Urothelium cell line (cell line): ENCODE measurements around the gene PLEKHG4B.

Experiments
- DNase-seq: peaks from one replicate; pipeline ENCODE4 v3.0.0; 2011; ENCODE audit warnings: low spot score, mixed read lengths
- FAIRE-seq: peaks from 2 replicates; lab custom pipeline; 2011; peaks lifted over from hg19 to GRCh38; lab: Jason Lieb, UNC

PLEKHG4B gene

GRCh38 chr5:128446-128845 lies 36.5 kb downstream of the PLEKHG4B start:
- DNase-seq (no peak), FAIRE-seq (no peak)

GRCh38 chr5:129148-129547 lies 37.2 kb downstream of the PLEKHG4B start:
- FAIRE-seq (no peak), DNase-seq (no peak)

- DNase-seq = no peak
- FAIRE-seq = no peak
Measured at GRCh38 chr5:129820-130219, 37.9 kb downstream of the PLEKHG4B start.

GRCh38 chr5:130601-131131 lies 38.7 kb downstream of the PLEKHG4B start:
- DNase-seq = no peak

GRCh38 chr5:136901-137300 lies 44.9 kb downstream of the PLEKHG4B start:
- FAIRE-seq (peak; percentile 87), DNase-seq (no peak)

More at GRCh38 chr5:130601-131131, 38.7 kb downstream of the PLEKHG4B start:
- no peak for FAIRE-seq

GRCh38 chr5:137741-138140 lies 45.8 kb downstream of the PLEKHG4B start:
- DNase-seq (no peak), FAIRE-seq (no peak)

- FAIRE-seq (no peak), DNase-seq (no peak)
Measured at GRCh38 chr5:138936-139335, 47.0 kb downstream of the PLEKHG4B start.

GRCh38 chr5:139579-140442 lies 47.8 kb downstream of the PLEKHG4B start:
- no peak for FAIRE-seq
- DNase-seq = no peak

GRCh38 chr5:140443-140829 lies 48.5 kb downstream of the PLEKHG4B start:
- DNase-seq (no peak), FAIRE-seq (no peak)

- FAIRE-seq (no peak), DNase-seq (no peak)
Measured at GRCh38 chr5:141211-141610, 49.2 kb downstream of the PLEKHG4B start.

- DNase-seq (no peak), FAIRE-seq (no peak)
Measured at GRCh38 chr5:141761-142160, 49.8 kb downstream of the PLEKHG4B start.

- FAIRE-seq (peak; percentile 97), DNase-seq (no peak)
Measured at GRCh38 chr5:142246-142810, 50.4 kb downstream of the PLEKHG4B start.

GRCh38 chr5:143041-143440 lies 51.1 kb downstream of the PLEKHG4B start:
- no peak for DNase-seq
- no peak for FAIRE-seq

- DNase-seq (no peak), FAIRE-seq (no peak)
Measured at GRCh38 chr5:144941-145340, 53.0 kb downstream of the PLEKHG4B start.

- DNase-seq = no peak
- no peak for FAIRE-seq
Measured at GRCh38 chr5:145585-146323, 53.8 kb downstream of the PLEKHG4B start.

- no peak for DNase-seq
- peak; percentile 87 for FAIRE-seq
Measured at GRCh38 chr5:147751-148150, 55.8 kb downstream of the PLEKHG4B start.

GRCh38 chr5:149745-150485 lies 57.9 kb downstream of the PLEKHG4B start:
- DNase-seq (no peak), FAIRE-seq (peak; percentile 27)

GRCh38 chr5:150746-151145 lies 58.8 kb downstream of the PLEKHG4B start:
- FAIRE-seq (no peak), DNase-seq (no peak)

- DNase-seq = no peak
- no peak for FAIRE-seq
Measured at GRCh38 chr5:152077-152476, 60.1 kb downstream of the PLEKHG4B start.

GRCh38 chr5:153256-153655 lies 61.3 kb downstream of the PLEKHG4B start:
- no peak for FAIRE-seq
- DNase-seq = no peak

- no peak for DNase-seq
- FAIRE-seq = no peak
Measured at GRCh38 chr5:154236-154635, 62.3 kb downstream of the PLEKHG4B start.
